GM21737 (cell line): ENCODE results near the gene ARHGAP19.

Experiments used
- ATAC-seq: cut with Tn5 transposase; IDR thresholded peaks from one replicate; pipeline ENCODE4 v1.9.1; 2021; ENCODE audit warnings: mild to moderate bottlenecking, moderate library complexity; ENCODE audit not compliant: unreplicated experiment

The ARHGAP19 gene

GRCh38 chr10:97230146-97230545 lies 62.3 kb downstream of the ARHGAP19 start:
- ATAC-seq = no peak

DNA sequence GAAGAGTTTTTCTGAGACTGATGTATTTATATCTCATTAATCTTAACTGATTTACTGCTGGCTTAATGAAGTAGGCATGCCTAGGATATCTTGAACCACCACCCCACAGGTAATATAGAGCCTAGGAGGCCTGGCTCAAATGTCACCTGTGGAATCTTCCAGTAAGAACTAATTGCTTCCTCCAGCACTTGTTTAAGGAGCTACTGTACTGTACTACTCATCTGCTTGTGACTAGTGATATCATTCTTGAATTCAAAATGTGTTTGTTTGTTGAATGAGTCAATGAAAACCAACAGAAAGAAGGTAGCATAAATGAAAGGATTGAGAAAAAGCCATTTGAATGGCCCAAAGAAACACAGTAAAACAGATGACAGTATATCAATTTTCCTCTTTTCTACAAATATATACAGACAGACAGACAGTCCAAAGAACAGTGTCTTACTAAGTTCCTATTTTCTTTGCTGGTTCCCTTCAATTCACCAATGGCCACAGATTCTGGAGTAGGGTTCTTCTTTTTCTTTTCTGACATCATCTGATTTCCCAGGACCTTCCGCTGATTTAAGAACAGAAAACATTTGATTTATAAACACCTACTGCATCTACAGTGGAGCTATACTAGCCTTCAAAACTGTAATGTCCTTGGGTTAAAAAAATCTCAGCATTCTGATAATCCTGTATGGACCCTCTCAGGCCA lies 63.0 kb downstream of the ARHGAP19 start:
- ATAC-seq = no peak

- no peak for ATAC-seq
Measured at GRCh38 chr10:97228775-97229157, 63.7 kb downstream of the ARHGAP19 start.

GRCh38 chr10:97228130-97228774 lies 64.2 kb downstream of the ARHGAP19 start:
- ATAC-seq = no peak

- no peak for ATAC-seq
Measured at GRCh38 chr10:97226398-97226797, 66.0 kb downstream of the ARHGAP19 start.

DNA sequence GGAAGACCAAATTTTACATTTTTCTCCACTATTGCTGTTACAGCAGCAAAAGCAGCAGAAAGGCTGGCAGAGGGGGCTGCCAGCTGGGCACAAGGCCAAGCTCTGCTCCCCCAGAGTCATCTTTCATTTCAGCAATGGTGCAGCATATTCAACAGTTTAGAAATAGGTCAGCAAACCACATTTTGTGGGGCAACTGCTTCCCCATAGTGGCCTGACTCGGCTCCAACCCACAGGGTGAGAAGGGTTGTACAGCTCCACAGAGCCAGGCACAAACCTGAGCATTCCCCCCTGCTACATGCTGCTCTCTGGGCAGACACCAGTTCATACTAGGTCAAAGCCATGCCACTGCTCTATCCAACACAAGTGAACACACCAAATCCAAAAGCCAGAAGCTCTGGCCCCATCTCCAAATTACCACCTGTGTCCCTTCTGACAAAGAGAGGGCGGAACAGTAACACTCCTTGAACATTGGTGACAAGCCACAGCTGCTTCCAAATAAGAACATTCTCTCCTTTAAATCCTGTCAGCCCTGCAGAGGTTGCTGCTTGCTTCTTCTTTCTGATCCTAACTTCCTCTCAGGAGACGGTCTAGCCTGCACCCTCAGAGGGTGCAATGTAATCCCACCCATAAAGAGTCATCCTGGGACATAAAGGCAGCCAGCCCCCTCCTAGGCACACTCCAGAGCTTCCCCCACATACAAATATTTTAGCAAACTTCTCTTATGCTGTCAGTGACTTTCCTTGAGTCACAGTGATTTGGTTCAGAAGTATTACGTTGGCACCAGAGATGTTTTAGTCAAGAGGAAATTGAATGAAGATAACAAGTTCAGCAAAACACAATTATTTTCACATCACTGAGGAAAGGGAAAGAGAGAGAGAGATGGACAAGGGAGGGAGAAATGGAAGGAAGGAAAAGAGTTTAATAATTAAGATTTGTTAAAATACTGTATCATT lies 67.7 kb downstream of the ARHGAP19 start:
- no peak for ATAC-seq

DNA sequence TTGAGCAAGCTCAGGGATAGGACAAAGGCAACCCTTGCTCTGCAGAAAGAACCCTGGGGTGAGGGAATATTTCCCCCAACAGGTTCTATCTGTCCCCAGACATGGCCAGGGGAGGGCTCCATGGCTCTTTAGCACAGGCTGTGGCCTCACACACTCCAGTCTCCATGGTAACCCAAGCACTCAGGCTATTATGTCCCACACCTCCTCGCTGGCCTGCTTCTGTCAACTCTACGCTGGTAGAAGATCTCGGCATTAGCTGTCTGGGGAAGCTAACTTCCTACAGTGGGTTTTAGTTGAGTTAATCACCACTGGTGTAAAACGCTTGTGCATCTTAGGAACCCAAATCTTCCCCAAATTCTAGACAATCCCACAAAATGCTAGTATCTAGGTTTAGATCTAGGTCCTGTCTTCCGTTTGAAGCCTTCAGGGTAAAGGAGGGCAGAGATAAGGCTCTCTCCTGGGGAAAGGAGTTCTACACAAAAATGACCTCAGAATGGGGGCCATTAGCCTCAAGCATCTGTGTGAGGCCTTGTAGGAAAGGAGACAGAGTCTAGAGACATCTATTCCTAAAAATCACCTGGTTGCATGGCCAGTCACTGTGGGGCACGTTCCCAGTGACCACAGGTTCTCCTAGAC lies 70.0 kb downstream of the ARHGAP19 start:
- no peak for ATAC-seq

DNA sequence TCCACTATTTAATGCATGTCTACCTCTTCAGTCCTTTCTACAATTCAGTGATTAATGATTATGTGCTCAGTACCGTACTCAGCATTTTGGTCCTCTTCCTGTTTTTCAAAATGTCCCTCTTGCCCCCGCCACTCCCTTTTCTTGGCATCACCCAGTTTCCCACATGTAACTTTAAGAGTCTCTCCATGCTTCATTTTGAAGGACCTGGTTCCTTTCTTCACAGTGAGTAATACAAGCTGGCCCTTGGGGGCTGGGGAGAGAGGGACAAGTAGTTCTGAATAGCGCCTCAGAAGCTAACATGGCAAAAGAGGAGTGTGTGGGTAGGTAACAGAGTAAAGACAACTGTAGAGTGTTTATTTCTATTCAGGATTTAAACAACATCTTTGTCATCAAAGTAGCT lies 72.1 kb downstream of the ARHGAP19 start:
- ATAC-seq = no peak

DNA sequence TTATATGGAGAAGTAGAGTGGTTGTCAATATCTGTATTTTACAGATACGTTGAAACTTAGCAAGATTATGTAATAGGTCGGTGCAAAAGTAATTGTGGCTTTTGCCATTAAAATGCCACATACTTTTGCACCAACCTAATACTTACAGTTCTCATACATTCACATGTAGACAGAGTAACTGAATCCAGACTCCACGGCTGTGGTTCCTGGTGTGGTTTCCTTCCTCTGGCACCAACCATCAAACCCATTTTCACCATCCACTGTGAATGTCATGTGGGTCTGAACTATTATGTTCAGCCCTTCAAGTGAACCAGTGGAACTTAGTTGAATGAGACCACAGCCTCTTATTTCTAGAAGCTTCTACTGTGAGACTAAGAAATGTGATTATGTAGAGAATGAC lies 75.1 kb downstream of the ARHGAP19 start:
- ATAC-seq = no peak

DNA sequence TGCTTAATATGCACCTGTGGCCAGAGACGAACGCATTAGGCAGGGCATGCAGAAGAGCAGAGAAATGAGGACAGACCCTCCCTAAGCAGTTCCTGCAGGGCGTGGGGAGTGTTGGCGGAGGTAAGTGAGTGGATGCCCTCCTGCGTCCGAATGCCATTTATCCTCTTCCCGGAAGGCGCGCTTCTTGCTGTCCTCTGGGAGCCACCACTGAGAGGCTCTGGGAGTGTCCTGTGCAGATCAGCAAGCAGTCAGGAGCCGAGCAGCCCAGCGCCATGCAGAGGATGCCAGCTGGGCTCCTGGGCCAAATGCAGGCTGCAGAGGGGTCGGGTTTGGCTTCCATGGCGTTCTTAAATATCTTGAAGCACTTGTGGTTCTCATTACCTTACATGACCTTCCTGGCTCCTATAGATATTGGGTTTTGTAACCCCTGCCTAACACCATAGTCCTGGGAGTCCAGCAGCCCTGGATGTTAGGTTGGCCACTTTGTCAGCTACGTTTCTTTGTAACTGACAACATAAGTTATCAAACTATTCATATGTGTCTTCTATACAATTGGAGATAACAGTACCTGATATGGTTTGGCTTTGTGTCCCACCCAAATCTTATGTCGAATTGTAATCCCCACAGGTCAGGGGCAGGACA lies 76.7 kb downstream of the ARHGAP19 start:
- no peak for ATAC-seq

GRCh38 chr10:97213431-97213830 lies 79.0 kb downstream of the ARHGAP19 start:
- no peak for ATAC-seq

DNA sequence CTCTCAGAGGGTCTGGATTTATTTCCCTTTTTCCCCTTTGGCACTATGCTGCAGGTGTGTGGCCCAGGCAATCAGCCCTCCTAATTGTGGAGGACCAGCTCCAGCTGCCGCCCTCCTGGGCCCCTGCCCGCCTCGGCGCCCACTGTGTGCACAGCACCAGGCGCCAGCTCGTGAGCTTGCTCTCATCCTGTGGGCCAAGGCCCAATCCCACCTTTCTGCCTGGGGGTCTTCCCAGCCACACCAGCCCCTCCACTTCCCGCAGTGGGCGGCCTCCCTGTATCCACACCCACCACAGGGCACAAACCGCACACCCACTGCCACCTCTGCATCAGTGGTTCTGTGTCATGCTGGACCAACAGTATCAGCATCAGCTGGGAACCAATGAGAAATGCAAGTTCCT lies 81.2 kb downstream of the ARHGAP19 start:
- no peak for ATAC-seq

DNA sequence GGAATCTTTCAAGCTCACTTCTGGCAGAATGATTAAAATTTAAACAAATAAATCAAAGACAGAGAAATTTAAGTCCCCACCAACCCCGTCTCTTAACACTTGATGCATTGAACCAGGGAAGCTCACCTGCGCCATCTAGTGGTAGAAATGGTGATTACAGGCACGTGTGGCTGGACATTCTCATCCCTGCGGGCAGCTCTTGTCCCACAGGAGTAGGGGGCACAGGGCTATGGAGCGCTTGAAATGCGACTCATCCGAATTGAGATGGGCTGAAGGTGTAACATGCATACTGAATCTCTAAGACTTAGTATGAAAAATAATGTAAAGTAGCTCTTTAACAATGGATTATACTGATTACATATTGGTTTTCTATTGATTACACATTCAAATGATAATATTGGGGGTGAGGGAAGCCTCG lies 81.9 kb downstream of the ARHGAP19 start:
- ATAC-seq = no peak

DNA sequence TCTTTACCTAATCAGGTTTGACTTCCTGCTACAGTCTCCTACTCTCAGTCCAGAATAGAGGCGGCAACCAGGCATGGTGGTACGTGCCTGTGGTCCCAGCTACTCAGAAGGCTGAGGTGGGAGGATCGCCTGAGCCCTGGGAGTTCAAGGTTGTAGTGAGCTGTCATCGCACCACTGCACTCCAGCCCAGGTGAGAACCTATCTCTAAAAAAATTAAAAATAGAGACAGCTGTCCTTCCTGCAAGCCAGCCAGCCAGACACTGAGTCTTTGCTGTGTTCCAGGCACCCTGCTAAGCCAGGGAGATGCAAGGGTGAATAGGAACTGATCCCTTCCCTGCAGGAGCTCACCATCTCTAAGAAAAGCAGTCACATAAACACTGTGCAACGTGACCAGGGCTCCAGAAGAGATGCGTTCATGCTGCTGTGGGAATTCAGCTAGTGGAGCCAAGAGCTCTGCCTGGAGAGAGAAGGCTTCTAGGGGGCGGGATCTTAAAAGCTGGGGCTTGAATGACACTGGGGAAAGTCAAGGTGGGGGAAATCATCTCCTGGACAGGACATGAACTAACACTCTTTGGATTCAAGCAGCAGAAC lies 84.6 kb downstream of the ARHGAP19 start:
- no peak for ATAC-seq

DNA sequence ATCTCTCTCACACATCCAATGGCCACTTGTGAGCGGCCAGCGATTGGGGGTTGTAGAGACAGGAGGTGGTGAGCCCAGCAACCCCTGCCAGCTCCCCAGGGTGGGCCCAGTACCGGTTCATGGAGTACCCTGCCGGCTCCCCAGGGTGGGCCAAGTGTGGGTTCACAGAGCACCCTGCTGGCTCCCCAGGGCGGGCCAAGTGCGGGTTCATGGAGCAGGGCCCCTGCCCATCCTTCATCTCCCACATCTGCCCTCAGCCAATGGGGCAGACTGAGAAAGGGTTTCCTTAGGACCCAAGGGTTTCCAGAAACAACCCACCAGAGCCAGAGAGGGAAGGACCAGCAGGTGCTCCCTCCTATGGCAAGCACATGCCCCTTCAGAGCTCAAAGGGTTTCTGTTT lies 85.3 kb downstream of the ARHGAP19 start:
- ATAC-seq = no peak

- no peak for ATAC-seq
Measured at GRCh38 chr10:97204826-97205679, 87.4 kb downstream of the ARHGAP19 start.

DNA sequence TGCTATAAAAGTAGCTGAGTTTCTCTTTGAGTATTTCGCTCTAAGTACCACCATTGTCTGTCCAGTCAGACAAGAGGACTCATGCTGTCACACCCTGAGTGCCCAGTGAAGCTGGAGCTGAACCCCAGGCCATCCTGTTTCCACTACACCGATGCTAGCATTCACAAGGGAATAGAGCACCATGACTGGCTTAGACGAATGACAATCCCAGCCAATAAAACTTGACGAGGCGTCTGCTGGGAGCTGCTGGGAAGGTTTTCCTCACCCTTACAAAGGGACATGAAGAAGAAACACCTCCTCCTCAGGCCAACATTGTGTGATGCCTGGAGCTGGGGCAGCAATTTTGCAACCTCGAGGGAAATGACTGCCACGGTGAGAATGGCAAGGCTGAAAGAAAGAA lies 89.2 kb downstream of the ARHGAP19 start:
- no peak for ATAC-seq

- no peak for ATAC-seq
Measured at GRCh38 chr10:97200616-97201015, 91.8 kb downstream of the ARHGAP19 start.

DNA sequence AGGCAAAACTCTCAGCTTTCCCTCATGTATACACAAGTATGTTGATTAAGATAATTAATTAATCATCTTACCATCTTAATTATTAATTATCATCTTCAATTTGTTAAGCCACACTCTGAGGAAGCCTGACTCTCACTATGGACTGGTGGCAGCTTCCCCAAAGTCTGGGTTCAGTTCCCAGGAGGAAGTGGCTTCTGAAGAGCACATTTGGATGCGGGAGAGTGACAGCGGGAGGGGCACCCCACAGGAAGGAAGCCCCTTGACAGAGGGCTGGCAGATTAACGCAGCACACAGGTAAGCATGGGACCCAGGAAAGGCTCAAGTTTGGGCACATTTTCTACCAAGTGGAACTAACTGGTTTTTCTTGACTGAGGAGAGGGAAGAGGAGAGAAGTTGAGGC lies 93.3 kb downstream of the ARHGAP19 start:
- ATAC-seq = no peak
